ACHN (cell line): Measurements from ENCODE around the gene DPY19L2.
A peak's percentile ranks its signal among the peaks of the same experiment; 100 is the strongest.
"Not testable (repeated sequence)": the region's sequence is repeated elsewhere in the genome, so short reads cannot be mapped to it uniquely, and the experiment has no call there.

Experiments used
- DNase-seq: peaks from one replicate; pipeline ENCODE4 v3.0.0-alpha.2; 2015
- in situ Hi-C: cut with HindIII; loops from 2 replicates; pipeline ENCODE4 v1.10.0; 2017; ENCODE audit warnings: low sequenced_read_pairs, low pct_ligation_motif_present, low pct_unique_long_range_greater_than_20kb

Gene DPY19L2

GRCh38 chr12:63669936-63670335 lies 1.6 kb upstream of the DPY19L2 start:
- DNase-seq, in situ Hi-C loops: not testable (repeated sequence)

- in situ Hi-C loops, DNase-seq: not testable (repeated sequence)
Observed at GRCh38 chr12:63669427-63669826, 1.1 kb upstream of the DPY19L2 start.

- DNase-seq, result peak; percentile 64
- in situ Hi-C loops, result not testable (repeated sequence)
Observed at GRCh38 chr12:63668800-63669365, 590 bp upstream of the DPY19L2 start.

- DNase-seq, in situ Hi-C loops: not testable (repeated sequence)
Observed at GRCh38 chr12:63663005-63663404, 5.3 kb downstream of the DPY19L2 start.

- in situ Hi-C loops, result not testable (repeated sequence)
- peak; percentile 37 for DNase-seq
Observed at GRCh38 chr12:63658501-63658900, 9.8 kb downstream of the DPY19L2 start.

GRCh38 chr12:63656407-63656806 lies 11.9 kb downstream of the DPY19L2 start:
- in situ Hi-C loops, DNase-seq: not testable (repeated sequence)

- DNase-seq, in situ Hi-C loops: not testable (repeated sequence)
Observed at GRCh38 chr12:63655543-63656257, 12.6 kb downstream of the DPY19L2 start.

- in situ Hi-C loops, result not testable (repeated sequence)
Observed at GRCh38 chr12:63654481-63654880, 13.8 kb downstream of the DPY19L2 start.

GRCh38 chr12:63649517-63649916 lies 18.8 kb downstream of the DPY19L2 start:
- in situ Hi-C loops, result not testable (repeated sequence)
- peak; percentile 84 for DNase-seq

More at GRCh38 chr12:63654481-63654880, 13.8 kb downstream of the DPY19L2 start:
- not testable (repeated sequence) for DNase-seq

- in situ Hi-C loops, result not testable (repeated sequence)
Observed at GRCh38 chr12:63643381-63644140, 24.7 kb downstream of the DPY19L2 start.

GRCh38 chr12:63624258-63624657 lies 44.0 kb downstream of the DPY19L2 start:
- DNase-seq, in situ Hi-C loops: not testable (repeated sequence)

More at GRCh38 chr12:63643381-63644140, 24.7 kb downstream of the DPY19L2 start:
- not testable (repeated sequence) for DNase-seq

GRCh38 chr12:63615544-63615943 lies 52.7 kb downstream of the DPY19L2 start:
- in situ Hi-C loops, DNase-seq: not testable (repeated sequence)

- in situ Hi-C loops, DNase-seq: not testable (repeated sequence)
Observed at GRCh38 chr12:63611285-63611684, 57.0 kb downstream of the DPY19L2 start.

GRCh38 chr12:63609281-63609680 lies 59.0 kb downstream of the DPY19L2 start:
- in situ Hi-C loops, DNase-seq: not testable (repeated sequence)

GRCh38 chr12:63604985-63605384 lies 63.3 kb downstream of the DPY19L2 start:
- in situ Hi-C loops, DNase-seq: not testable (repeated sequence)

- in situ Hi-C loops, DNase-seq: not testable (repeated sequence)
Observed at GRCh38 chr12:63594828-63595227, 73.5 kb downstream of the DPY19L2 start.

- in situ Hi-C loops, DNase-seq: not testable (repeated sequence)
Observed at GRCh38 chr12:63584426-63584825, 83.9 kb downstream of the DPY19L2 start.

- DNase-seq, in situ Hi-C loops: not testable (repeated sequence)
Observed at GRCh38 chr12:63583289-63583688, 85.0 kb downstream of the DPY19L2 start.

GRCh38 chr12:63577631-63578030 lies 90.7 kb downstream of the DPY19L2 start:
- in situ Hi-C loops, DNase-seq: not testable (repeated sequence)
